GM19193 (cell line): ENCODE data around the gene HERC6.
A peak's percentile ranks its signal among the peaks of the same experiment; 100 is the strongest.

Experiments
- POLR2A ChIP-seq: IDR thresholded peaks from 4 replicates; pipeline ENCODE4 v1.6.1; 2011; ENCODE audit not compliant: insufficient read depth, insufficient read length; ENCODE audit errors: extremely low read depth

The HERC6 gene

DNA sequence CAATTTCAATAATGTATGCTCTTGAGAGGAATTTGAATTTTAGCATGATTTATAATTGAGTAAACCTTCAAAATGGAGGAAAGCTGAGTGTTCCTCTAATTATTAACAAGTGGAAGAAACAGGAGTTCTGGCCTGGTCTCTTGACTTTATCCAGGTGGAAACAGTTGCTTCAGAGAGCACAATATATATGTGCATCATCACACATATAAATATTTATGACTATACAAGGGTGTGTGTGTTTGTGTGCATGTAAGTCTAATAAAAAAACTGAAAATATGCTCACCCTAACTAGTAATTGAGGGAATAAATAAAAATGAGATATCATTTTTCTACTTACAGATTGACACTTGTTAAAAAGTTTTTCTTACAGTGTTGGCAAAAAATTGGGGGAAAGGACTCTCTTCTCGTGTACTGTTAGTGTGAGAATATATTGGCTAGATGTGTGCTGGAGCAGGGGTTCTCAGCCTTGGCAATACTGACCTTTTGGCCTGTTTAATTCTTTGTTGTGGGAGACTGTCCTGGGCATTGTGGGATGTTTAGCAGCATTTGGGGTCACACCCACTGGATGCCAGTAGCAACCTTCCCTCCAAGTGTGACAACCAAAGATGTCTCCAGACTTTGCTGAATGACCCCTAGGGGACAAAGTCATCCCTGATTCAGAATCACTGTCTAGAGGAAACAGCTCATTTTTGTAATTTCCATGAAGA is 57.5 kb downstream of the HERC6 start:
- TF ChIP-seq POLR2A, result no peak

DNA sequence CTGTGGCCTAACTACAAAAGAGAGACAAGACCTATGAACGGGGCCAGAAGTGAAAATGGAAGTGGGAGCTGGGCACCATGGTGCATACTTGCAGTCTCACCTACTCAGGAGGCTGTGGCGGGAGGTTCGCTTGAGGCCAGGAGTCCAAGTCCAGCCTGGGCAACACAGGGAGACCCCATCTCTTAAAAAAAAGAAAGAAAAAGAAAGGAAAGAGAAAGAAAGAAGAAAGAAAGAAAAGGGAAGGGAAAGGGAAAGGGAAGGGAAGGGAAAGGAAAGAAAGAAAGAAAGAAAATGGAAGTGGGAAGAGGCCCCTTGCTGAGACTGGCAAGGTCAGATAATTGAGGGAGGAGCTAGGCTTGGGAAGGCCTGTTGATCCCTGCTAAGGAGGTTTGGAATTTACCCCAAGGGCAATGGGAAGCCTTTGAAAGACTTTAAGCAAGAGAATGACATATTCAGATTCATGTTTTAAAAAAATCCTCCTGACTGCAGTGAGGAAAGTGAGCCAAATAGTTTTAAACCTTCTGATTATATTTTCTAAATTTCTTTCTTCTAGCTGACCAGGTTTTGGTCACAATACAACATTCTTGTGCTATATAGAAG is 60.6 kb downstream of the HERC6 start:
- TF ChIP-seq POLR2A, result no peak

DNA sequence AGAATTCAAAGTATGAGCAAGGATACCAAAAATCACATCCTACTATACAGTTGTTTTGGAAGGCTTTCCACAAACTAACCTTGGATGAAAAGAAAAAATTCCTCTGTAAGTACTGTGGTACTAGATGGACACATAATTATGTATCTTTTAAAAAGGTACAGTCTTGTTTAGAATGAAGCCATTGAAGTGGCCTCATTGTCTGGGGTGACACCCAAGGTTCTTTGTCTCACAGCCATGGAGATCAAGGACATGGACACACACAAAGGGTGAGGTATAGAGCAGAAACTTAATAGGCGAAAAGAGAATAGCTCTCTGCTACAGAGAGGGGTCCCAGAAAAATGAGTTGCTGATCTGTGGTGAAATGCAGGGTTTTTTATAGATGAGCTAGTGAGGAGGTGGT is 61.5 kb downstream of the HERC6 start:
- TF ChIP-seq POLR2A, result no peak

DNA sequence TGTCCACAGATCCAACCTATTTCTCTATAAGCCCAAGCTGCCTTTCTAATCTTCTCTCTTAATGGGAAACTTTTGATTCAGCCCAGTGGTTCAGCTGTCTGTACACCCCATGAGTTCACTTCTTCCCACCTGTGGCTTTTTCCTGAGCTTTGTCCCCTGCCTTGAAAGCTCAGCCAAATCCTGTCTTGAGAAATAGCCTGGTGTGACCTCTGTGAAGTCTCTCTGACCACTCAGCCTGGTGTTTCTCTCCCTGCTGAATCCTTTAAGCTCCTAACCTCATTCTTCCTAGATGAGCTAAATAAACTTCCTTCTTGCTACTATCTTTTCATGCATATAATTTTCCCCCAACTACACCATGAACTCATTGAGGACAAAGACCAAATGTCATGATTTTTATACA is 63.0 kb downstream of the HERC6 start:
- no peak for TF ChIP-seq POLR2A

- TF ChIP-seq POLR2A, result no peak
These were observed 64.1 kb downstream of the HERC6 start for GRCh38 chr4:88442689-88443191.

DNA sequence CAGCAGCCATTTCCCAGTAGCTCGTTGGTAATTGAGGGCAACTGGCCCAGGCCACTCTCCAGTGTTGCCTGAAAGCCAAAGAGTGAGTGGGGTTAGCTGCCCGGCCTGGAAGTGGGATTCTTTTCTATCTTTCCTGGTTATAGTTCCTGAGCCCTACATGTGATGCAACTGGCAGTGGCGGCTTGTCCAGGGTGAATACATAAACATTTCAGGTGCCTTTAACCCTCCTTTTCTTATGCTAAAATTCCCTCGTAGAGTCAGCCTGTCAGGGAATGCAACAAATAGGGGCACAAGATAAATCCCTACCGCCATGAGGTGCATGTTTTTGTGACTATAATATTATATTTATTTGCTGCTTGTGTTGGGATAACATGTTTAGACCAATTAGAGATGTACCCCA is 64.8 kb downstream of the HERC6 start:
- TF ChIP-seq POLR2A, result no peak

DNA sequence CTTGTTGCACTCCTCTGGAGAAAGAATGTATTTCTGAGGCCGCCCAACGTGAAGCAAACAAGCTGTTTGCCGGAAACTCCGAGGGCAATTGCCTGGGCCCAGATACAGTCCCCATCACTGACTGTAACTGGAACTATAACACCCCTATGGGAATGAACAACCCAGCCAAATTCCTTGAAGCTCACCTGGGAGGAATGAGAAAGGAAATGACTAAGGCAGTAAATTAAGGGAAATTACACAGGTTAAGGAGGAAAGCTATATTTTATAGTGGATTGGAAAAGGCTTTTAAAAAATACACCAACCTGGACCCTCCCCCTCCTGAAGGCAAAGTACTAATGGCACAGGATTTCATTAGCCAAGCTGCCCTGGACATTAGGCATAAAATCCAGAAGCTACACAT is 66.6 kb downstream of the HERC6 start:
- no peak for TF ChIP-seq POLR2A

- TF ChIP-seq POLR2A, result no peak
These were observed 67.5 kb downstream of the HERC6 start for GRCh38 chr4:88446124-88446523.

DNA sequence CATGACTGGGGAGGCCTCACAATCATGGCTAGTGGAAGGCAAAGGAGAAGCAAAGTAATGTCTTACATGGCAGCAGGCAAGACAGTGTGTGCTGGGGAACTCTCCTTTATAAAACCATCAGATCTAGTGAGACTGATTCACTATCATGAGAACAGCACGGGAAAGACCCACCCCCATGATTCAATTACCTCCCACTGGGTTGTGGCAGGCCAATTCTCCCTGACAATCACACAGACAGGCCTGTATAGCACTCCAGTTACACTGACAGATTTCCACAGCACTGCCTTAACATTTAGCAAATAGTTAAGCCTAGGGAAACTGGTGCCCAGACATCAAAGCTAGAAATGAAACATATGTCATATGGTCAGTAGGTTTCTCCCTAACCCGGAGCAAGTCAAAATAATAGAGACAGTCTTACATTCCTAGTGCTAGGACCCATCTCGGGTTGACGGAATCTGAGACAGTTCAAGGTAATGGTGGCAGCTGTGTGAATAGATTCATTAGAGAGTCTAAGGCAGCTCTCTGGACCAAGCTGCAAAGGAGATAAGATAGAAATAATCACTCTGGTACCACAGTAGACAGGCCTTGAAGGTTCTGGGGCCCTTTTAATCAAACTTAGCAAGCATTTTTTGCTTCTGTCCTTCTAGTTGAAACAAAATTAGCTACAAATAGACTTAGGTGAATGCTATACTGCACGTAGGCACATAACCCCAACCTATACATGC is 68.9 kb downstream of the HERC6 start:
- TF ChIP-seq POLR2A, result no peak

DNA sequence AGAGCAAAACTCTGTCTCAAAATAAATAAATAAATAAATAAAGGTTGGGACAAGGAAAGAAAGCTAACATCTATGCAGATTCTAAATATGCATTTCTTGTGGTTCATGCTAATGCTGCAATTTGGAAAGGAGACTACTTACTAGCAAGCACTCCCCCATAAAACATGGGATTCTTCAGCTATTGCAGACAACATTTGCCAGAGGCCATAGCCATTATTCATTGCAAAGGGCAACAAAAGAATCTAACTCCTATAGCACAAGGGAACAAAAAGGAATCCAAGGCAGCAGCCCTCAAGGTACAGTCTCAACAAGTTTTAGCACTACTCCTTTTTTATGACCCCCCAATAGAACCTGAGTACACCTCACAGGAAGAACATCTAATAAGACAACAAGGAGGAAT is 70.2 kb downstream of the HERC6 start:
- TF ChIP-seq POLR2A, result no peak

GRCh38 chr4:88449290-88449689 is 70.6 kb downstream of the HERC6 start:
- no peak for TF ChIP-seq POLR2A

- TF ChIP-seq POLR2A, result no peak
These were observed 72.6 kb downstream of the HERC6 start for GRCh38 chr4:88451205-88451604.

- TF ChIP-seq POLR2A, result no peak
These were observed 74.3 kb downstream of the HERC6 start for GRCh38 chr4:88452912-88453311.

- peak; percentile 83 for TF ChIP-seq POLR2A
These were observed 78.1 kb downstream of the HERC6 start, which contains the start of gene HERC5 for GRCh38 chr4:88456670-88457306. Gene HERC5, plus strand, starts transcription at chr4:88457119. Its CDS starts 151 bp downstream, at chr4:88457270.
